GM23248 (cell line): ENCODE measurements around the gene USP22.

Experiments
- EZH2 ChIP-seq: fragments of 200-600 bp; sonication (generic); IDR thresholded peaks from 2 replicates; pipeline ENCODE4 v1.6.1; 2018; ENCODE audit warnings: antibody characterized with exemption, mild to moderate bottlenecking; ENCODE audit not compliant: insufficient read depth, poor library complexity, severe bottlenecking
- EZH2phosphoT487 ChIP-seq: fragments of 200-600 bp; sonication (generic); IDR thresholded peaks from 2 replicates; pipeline ENCODE4 v1.6.1; 2018; ENCODE audit warnings: antibody characterized with exemption, moderate library complexity, mild to moderate bottlenecking, low read depth; ENCODE audit not compliant: insufficient read depth

- TF ChIP-seq EZH2phosphoT487 (no peak), EZH2 (no peak)
Observed at GRCh38 chr17:20975566-20975965, 67.2 kb downstream of the USP22 start.
